GM12874 (cell line): ENCODE data around the gene ZNF628.

Experiments
- CTCF ChIP-seq: IDR thresholded peaks from 2 replicates; pipeline ENCODE4 v1.5.1; 2011; ENCODE audit warnings: low read depth, mild to moderate bottlenecking, control low read depth, low read length, moderate library complexity; ENCODE audit not compliant: insufficient read depth

ZNF628 gene

GRCh38 chr19:55457683-55458457 lies 18.5 kb upstream of the ZNF628 start:
- no peak for TF ChIP-seq CTCF

GRCh38 chr19:55459551-55459949 lies 16.9 kb upstream of the ZNF628 start:
- no peak for TF ChIP-seq CTCF

GRCh38 chr19:55459950-55460657 lies 16.3 kb upstream of the ZNF628 start:
- TF ChIP-seq CTCF = no peak

GRCh38 chr19:55460670-55461258 lies 15.7 kb upstream of the ZNF628 start:
- no peak for TF ChIP-seq CTCF

- no peak for TF ChIP-seq CTCF
These were observed 15.0 kb upstream of the ZNF628 start, which contains the start of gene ISOC2 for GRCh38 chr19:55461259-55461973. Gene ISOC2, minus strand, starts transcription at chr19:55461642. Its CDS starts 5,156 bp downstream, at chr19:55456486.

- TF ChIP-seq CTCF = no peak
These were observed 14.3 kb upstream of the ZNF628 start for GRCh38 chr19:55461974-55462626.
